ENCODE measurements around the gene DLG1.
"Not testable (repeated sequence)": the region's sequence is repeated elsewhere in the genome, so short reads cannot be mapped to it uniquely, and the experiment has no call there.

Gene DLG1

GRCh38 chr3:197068077-197068476 is 230.3 kb downstream of the DLG1 start:
- DNase-seq: no peak

GRCh38 chr3:197064771-197065170 is 233.6 kb downstream of the DLG1 start:
- no peak for DNase-seq

DNA sequence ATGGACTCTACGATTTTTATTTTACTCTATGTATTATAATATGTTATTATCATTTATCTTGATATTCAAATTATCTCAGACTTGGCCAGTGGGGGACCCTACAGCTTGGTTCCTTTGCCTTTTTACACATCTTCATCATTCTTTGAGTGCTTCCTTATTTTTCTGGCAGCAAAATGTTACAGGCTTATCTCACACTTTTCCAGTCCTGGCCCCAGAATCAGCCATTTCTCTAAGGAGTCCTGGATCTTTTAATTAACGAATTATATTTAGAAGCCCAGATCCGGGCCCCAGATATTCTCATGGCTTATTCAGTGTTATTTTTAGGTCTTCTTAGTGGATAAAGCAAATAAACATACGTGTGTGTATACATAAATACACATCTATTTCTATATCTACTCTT is 236.0 kb downstream of the DLG1 start:
- no peak for DNase-seq

GRCh38 chr3:197051637-197052036 is 246.8 kb downstream of the DLG1 start:
- DNase-seq: not testable (repeated sequence)

GRCh38 chr3:197050511-197050910 is 247.9 kb downstream of the DLG1 start:
- no peak for DNase-seq

- no peak for DNase-seq
Measured at GRCh38 chr3:197042539-197042938, 255.9 kb downstream of the DLG1 start.

- DNase-seq: no peak
Measured at GRCh38 chr3:197041875-197042488, 256.4 kb downstream of the DLG1 start.

DNA sequence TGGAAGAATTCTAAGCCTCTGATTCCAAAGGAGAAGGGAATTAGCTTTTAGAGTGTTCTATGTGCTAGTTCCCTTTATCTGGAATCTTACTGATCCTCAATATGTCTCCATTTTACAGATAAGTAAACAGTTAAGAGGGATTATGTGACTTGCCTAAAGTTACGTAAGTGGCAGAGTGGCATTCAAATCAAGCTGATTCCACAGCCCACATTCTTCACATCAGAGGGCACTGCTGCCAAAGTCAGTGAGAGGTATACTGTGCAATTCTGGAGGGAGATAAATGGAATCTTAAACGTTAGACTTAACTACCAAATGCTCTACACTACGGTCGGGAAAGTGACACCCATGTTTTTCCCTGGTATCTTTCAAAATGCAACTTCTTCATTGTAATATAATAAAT is 257.8 kb downstream of the DLG1 start:
- DNase-seq: no peak

DNA sequence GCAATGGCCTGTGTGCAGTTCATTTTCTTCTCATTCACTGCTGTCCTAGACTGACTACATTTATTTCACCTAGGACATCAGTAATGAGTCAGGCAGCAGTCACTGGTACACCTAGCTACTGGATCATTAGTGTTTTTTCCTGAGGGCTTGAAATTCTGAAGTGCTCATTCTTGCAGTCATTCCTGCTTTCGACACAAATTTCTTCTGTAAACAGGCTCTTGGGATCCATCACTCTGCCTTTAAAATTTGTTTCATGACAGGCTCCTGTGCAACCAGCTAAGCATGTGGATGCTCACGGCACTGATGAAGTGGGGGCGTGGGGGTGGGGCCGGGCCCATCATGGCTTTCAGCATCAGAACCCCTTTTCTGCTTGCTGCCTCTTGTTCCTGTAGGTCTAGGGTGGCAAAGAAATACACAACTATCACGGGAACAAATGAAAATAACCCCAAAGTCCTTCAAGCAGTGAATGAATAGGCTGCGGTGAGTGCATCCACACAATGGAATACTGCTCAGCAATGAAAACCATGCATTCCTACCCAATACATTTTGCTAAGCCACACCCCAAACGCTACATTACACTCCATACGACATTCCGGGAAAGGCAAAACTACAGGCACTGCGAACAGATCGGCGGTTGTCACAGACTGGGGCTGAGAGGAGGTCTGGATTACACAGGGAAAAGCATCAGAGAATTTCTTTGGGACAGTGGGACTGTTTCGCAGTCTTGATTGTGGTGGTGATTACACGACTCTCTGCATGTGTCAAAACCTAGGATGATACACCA is 259.5 kb downstream of the DLG1 start:
- DNase-seq: no peak

GRCh38 chr3:197035577-197035976 is 262.8 kb downstream of the DLG1 start:
- no peak for DNase-seq

DNA sequence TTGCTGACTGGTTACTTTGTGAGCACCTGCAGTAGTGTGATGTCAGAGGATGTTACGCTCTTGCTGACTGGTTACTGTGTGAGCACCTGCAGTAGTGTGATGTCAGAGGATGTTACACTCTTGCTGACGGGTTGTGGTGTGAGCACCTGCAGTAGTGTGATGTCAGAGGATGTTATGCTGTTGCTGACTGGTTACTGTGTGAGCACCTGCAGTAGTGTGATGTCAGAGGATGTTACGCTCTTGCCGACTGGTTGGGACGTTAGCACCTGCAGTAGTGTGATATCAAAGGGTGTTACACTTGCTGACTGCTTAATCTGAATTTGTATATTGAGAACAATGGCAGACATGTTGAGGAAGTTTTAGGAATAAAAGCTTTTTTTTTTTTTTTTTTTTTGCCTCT is 263.6 kb downstream of the DLG1 start:
- not testable (repeated sequence) for DNase-seq

GRCh38 chr3:197033764-197034163 is 264.6 kb downstream of the DLG1 start:
- not testable (repeated sequence) for DNase-seq

DNA sequence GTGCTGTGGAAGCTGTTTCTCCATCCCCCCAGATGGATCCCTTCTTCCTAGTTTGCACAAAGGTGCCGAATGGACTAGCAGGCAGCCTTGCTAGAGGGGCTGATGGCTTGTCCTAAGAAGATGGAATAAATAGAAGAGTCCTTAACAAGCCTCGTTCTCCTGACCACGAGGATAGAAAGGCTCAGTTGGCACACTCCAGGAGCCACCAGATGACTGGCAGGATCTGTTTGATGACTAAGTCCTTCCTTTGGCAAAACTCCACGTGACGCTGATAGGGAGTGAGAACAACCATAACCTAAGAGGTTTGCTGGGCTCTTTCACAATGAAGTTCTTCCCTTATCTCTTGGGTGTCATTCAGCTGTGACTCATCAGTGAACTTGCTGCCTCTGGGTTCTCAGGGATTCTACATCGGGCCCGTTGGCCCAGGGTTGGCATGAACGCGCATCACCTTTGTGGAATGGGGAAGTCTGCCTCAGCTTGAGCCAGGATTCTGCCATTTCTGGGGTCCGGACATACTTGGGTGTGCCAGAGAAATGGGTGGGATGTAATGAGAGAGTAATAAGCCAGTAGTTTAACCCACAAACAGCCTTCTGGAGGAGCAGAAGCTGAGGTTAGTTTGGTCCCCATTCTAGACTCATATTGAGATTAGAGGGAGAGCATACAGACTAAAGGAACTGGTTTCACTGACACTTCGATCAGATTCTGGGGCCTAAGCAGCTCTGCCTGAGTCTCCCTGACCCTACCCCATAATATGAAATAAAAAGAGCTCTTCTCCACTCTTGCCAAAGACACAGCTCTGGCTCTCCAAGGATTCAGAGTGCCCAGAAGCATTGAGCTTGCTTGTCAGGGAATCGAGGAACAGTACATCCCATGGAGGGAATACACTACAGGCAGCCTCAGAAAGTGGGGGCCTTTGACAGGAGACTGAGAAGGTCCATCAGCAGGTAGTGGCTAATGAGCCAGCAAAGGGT is 266.8 kb downstream of the DLG1 start:
- DNase-seq: peak; percentile 90

- DNase-seq: no peak
Measured at GRCh38 chr3:197030379-197031314, 267.8 kb downstream of the DLG1 start.

- peak; percentile 99 for DNase-seq
Measured at GRCh38 chr3:197029511-197030167, 268.8 kb downstream of the DLG1 start, which contains the start of gene MELTF. Gene MELTF, minus strand, starts transcription at chr3:197029817. Its CDS starts 115 bp downstream, at chr3:197029702.

- peak; percentile 88 for DNase-seq
Measured at GRCh38 chr3:197028728-197029510, 269.5 kb downstream of the DLG1 start.

GRCh38 chr3:197027896-197028727 is 270.3 kb downstream of the DLG1 start:
- DNase-seq: no peak

DNA sequence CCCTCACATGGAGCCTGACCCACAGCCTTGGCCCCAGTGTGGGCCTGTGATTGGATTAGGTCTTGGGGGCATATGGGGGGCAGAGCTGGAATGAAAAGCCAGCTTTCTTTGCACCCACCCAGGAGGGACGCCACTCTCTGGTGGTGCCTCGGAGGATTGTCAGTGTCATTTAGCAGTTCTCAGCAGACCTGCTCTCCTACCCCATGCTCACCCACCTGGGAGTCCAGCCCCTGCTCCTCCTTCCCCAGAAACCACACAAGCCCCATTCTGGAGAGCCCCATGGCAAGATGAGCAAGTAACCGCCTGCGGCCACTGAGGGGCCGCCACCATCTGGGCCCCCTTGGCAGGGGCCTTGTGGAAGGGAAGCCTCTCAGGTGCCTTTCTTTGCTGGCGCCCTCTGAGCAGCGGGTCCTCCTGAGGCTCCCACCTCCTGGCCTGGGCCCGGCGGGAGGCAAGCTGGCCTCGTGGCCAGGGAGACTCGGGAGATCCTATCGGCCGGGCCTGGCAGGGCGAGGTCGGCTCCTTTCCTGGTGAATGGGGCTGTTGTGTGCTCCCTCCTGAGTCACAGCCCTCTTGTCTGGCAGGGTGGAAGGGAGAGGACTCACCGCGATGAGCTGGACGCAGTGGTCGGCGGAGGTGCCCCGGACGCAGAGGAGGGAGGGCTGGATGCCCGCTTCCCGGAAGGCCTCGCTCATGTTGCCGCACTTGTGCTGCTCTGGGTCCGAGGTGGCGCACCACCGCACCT is 271.1 kb downstream of the DLG1 start:
- no peak for DNase-seq

DNA sequence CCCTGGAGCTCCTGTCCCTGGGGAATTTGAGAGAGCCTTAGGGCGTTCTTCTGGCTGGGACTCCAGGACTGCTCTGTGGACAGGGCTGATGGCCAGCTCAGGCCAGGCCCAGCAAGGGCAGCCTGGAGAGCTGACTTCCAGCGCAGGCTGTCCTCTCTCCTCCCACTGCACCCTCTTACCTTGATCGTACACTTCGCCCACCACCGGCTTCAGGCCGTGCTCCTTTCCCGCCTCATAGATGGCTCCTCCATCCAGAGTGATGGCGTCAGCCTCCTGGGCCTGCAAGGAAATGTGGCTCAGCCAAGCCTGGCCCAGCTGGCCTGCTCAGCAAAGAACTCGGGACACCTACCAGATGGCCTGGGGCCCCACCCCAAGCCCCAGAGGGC is 271.9 kb downstream of the DLG1 start:
- DNase-seq: no peak

Data from 8988T (cell line).